Activated T-helper 2 cell treated with anti-CD3 and anti-CD28 coated beads, Interferon-gamma antibody, Interleukin-2, Interleukin-4, amounts not matched to agents 10 μg/mL and 5 μg/mL and 100 μg/mL, durations not matched to agents 14 hours and 24 hours and 36 hours (primary cell): Measurements from ENCODE around the gene COL6A2. TPM values are rescaled to one million over a fixed set of nuclear protein-coding genes. Genes with fewer than 3 reads are reported as not detected.

Source experiments
- total RNA-seq: library from RNA; stranded (reverse); gene quantifications from 2 replicates; pipeline ENCODE4 v1.2.3, GENCODE V29; 2022

The COL6A2 gene
- total RNA-seq, 1 donor from 2014 or later = 2.2 TPM

Other genes starting within 250 kb of the COL6A2 start
- 0.23 and 0.37 TPM in 2 replicates for gene COL6A1, start 116.3 kb upstream of the COL6A2 start, total RNA-seq
- 0.14 and 0.23 TPM in 2 replicates for gene FTCD, start 57.5 kb downstream of the COL6A2 start, total RNA-seq
- 13.9 and 14.7 TPM in 2 replicates for gene SPATC1L, start 86.3 kb downstream of the COL6A2 start, total RNA-seq
- 28.5 and 30.5 TPM in 2 replicates for gene LSS, start 130.7 kb downstream of the COL6A2 start, total RNA-seq
- 123 and 138 TPM in 2 replicates for gene MCM3AP, start 187.5 kb downstream of the COL6A2 start, total RNA-seq
- gene YBEY, start 188.2 kb downstream of the COL6A2 start, total RNA-seq = 14.4 and 15.3 TPM in 2 replicates
- 32.2 and 32.8 TPM in 2 replicates for gene C21orf58, start 225.8 kb downstream of the COL6A2 start, total RNA-seq
- 55.8 and 58.8 TPM in 2 replicates for gene PCNT, start 226.0 kb downstream of the COL6A2 start, total RNA-seq